ACHN (cell line): ENCODE results near the gene TMEM54.

Experiments
- DNase-seq: peaks from one replicate; pipeline ENCODE4 v3.0.0-alpha.2; 2015
- in situ Hi-C: cut with HindIII; loops from 2 replicates; pipeline ENCODE4 v1.10.0; 2017; ENCODE audit warnings: low sequenced_read_pairs, low pct_ligation_motif_present, low pct_unique_long_range_greater_than_20kb

Gene TMEM54

GRCh38 chr1:32898056-32898455 is 3.1 kb downstream of the TMEM54 start:
- in situ Hi-C loops = no loop called here
- DNase-seq = no peak

- in situ Hi-C loops = no loop called here
- no peak for DNase-seq
These were observed 3.8 kb downstream of the TMEM54 start for GRCh38 chr1:32897082-32898049.

GRCh38 chr1:32896451-32896850 is 4.7 kb downstream of the TMEM54 start:
- in situ Hi-C loops = no loop called here
- DNase-seq = no peak

- in situ Hi-C loops = no loop called here
- DNase-seq = no peak
These were observed 5.6 kb downstream of the TMEM54 start for GRCh38 chr1:32895325-32896215.

- DNase-seq = no peak
These were observed 6.5 kb downstream of the TMEM54 start for GRCh38 chr1:32894681-32895080.

GRCh38 chr1:32894019-32894600 is 7.1 kb downstream of the TMEM54 start:
- no peak for DNase-seq
- in situ Hi-C loops = no loop called here

More at GRCh38 chr1:32894681-32895080, 6.5 kb downstream of the TMEM54 start:
- in situ Hi-C loops = no loop called here

GRCh38 chr1:32893198-32894018 is 7.8 kb downstream of the TMEM54 start:
- in situ Hi-C loops = no loop called here
- DNase-seq = peak; percentile 69

GRCh38 chr1:32892368-32893197 is 8.6 kb downstream of the TMEM54 start:
- in situ Hi-C loops = no loop called here
- peak; percentile 49 for DNase-seq

- in situ Hi-C loops = no loop called here
- no peak for DNase-seq
These were observed 9.6 kb downstream of the TMEM54 start for GRCh38 chr1:32891630-32892029.

- DNase-seq = no peak
- in situ Hi-C loops = no loop called here
These were observed 10.0 kb downstream of the TMEM54 start for GRCh38 chr1:32891241-32891570.

- DNase-seq = no peak
- in situ Hi-C loops = no loop called here
These were observed 10.5 kb downstream of the TMEM54 start for GRCh38 chr1:32890516-32891240.

- in situ Hi-C loops = no loop called here
- no peak for DNase-seq
These were observed 11.4 kb downstream of the TMEM54 start for GRCh38 chr1:32889731-32890278.

- in situ Hi-C loops = no loop called here
These were observed 12.3 kb downstream of the TMEM54 start for GRCh38 chr1:32888677-32889420.

GRCh38 chr1:32888134-32888533 is 13.1 kb downstream of the TMEM54 start:
- DNase-seq = no peak
- in situ Hi-C loops = no loop called here

More at GRCh38 chr1:32888677-32889420, 12.3 kb downstream of the TMEM54 start:
- no peak for DNase-seq

GRCh38 chr1:32887623-32888022 is 13.6 kb downstream of the TMEM54 start:
- no peak for DNase-seq
- in situ Hi-C loops = no loop called here

- in situ Hi-C loops = no loop called here
These were observed 14.3 kb downstream of the TMEM54 start for GRCh38 chr1:32886828-32887414.

More at GRCh38 chr1:32886828-32887414, 14.3 kb downstream of the TMEM54 start:
- no peak for DNase-seq
